HG02623 (cell line): ENCODE results near the gene SIDT1.

Source experiments
- ATAC-seq: cut with Tn5 transposase; IDR thresholded peaks from one replicate; pipeline ENCODE4 v1.9.1; 2021; ENCODE audit warnings: moderate library complexity; ENCODE audit not compliant: unreplicated experiment

The SIDT1 gene

DNA sequence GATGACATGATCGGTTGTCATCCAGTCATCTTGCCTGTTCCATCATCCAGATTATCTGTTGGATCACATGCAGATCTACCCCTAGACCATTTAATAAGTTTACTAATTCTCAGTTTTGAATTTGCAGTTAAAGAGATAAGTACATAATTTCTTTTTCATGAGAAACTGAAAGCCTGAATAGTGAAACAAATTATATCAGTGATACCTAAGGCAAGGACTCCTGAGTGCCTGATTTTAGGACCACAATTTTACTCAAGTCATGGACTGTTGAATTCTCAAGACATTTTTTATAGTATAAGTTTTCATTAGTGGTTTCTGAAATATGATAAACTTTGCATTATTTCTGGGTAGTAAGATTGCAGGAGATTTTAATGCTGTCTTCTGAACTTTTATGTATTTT lies 13.2 kb downstream of the SIDT1 start:
- no peak for ATAC-seq

DNA sequence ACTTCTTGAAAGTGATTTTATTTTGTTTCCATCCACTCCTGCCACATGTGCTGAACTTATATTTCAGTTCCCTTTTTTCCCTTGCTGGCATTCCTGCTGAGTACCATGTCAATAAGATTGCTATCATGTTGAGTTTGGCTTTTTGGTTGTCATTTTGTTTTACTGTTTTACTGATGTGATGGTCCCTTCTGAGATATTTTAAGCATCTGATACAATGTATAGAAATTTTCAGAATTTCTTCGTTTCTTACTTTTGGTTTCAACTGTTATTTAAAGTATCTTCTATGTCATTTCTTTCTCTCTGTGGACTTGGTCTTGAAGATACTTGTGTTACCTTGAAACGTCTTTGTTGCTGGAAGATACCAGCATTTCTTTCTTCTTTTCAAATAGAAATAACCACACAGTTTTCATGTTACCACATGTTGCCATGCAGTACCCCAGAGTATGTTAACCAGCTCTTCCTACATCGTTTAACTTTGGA lies 14.1 kb downstream of the SIDT1 start:
- ATAC-seq, result peak; percentile 85

DNA sequence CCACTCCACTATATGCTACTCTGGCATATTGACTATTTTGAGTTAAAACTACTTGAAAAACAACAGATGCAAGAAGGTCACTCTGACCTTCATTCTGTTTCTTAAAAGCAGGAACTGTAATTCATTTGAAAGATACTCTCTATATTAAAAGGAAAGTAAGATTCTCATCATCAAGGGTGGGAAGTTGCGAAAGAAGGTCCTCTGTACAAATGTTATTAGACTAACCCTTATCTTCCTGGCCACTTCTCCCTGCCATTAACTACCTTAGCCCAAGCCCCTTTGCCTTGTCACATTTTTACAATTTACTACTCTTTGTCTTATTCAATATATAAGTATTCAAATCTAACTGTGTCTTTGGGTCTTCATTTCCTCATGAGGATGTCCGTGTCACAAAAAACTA lies 16.1 kb downstream of the SIDT1 start:
- no peak for ATAC-seq

DNA sequence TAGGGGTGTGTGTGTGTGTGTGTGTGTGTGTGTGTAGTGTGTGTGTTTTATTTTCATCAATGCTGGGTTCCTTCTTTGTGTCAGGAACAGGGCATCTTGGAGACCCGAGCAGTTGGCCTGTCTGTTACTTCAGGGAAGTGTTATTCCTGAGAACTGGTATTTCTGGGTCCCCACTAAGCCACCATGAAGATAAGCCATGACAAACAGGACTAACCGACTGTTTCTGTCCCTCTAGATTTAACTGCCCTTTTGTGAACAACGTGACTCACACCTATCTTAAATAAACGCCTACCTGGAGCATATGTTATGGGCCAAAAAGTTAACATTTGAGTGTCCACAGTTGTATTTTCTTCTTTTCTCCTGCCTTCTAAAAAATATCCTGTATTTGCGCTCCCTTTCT lies 19.5 kb downstream of the SIDT1 start:
- no peak for ATAC-seq

DNA sequence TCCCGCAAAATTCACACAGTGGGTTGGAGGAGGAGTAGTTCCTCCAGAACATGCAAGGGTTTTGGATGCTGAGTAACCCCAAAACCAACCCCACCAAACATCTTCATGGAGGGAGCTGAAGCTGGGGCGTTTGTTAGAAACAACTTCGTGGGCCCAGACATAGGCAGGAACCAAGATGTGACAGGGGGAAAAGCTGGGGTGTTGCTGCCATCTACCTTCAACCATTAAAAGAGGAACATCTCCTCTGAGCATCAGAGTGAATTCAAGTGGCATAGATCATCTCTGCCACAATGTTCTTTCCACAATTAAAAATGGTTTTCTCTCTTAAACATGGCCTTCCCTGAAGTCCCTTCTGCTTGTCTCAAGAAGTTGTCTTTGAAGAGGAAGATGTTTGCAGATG lies 20.5 kb downstream of the SIDT1 start:
- no peak for ATAC-seq

DNA sequence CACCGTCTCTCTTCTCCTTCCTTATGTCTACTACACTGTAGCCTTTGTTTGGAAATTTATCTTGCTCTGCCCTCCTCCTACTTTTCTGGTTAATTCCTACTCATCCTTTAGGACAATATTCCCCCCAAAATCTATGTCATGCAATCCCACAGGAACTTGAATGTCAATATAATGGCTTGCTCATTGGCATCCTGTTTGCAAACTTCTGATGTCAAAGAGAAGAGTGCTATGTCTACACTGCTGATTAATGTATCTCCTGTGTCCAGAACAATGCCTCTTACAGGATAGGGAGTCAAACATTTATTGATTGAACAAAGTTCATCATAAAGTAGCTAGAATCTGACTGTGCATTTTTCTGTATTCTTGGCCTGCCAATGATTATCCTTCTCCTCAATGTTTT lies 22.8 kb downstream of the SIDT1 start:
- ATAC-seq, result no peak

DNA sequence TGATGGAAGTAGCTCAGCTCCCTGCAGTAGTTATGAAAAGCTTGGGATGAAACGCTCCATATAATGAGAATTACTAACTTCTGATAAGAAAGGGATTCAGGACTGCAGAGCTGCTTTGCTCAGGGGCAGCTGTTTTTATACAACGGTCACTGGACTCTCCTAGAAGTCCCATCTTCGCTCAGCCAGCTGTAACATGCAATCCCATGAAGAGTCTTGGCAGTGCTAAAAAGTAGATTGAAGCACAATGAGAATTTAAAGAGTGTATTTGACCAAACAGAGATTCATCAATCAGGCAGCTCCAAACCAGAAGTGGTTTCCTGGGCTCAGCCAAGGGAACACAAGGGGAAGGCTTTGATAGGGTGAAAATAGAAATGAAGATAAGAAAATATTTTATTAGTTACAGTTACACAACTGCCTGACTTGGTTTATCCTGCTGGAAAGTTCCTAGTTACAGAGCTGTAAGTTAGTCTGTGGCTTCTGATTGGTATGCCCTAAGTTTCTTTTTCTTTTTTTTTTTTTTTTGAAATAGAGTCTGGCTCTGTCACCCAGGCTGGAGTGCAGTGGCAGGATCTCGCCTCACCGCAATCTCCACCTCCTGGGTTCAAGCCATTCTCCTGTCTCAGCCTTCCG lies 24.1 kb downstream of the SIDT1 start:
- ATAC-seq, result no peak

DNA sequence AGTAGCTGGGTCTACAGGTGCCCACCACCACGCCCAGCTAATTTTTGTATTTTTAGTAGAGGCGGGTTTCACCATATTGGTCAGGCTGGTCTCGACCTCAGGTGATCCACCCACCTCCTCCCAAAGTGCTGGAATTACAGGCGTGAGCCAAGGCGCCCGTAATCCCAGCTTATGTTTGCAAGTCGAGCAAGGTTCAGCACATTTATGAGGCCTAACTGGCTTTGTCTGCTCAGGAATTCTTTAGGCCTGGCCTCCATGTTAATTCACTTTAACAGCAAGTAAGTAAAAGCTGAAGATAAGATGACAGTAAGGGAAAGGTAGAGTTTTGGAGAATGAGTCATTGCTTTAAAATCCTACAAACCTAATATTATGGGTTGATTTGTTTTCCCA lies 24.6 kb downstream of the SIDT1 start:
- ATAC-seq, result no peak

DNA sequence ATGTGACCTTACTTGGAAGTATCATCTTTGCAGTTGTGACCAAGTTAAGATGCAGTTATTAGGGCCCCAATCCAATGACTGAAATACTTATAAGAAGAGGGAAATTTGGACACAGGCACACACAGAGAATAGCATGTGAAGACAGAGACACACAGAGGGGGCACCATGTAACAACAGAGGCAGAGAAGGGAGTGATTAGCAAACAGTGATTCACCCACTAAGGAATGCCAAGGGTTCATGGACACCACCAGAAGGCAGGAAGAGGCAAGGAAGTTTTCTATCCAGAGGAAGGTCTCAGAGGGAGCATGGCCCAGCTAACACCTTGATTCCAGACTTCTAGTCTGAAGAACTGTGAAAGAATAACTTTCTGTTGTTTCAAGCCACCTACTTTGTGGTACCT lies 25.0 kb downstream of the SIDT1 start:
- ATAC-seq, result no peak

DNA sequence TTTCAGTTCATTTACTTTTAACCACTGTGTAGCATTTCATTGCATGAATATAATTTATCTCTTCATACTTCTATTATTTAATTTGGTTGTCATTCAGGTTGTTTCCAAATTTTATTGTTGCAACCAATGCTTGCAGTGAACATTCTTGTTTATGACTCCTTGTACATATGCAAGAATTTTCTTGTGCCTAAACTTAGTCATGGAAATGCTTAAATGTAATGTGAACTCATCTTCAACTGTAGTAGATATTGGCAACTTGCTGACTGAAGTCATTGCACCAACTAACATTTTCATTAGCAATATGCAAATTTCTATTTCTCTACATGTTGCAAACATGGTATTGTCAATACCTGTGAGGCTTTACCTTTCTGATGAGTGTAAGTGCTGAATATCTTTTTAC lies 26.7 kb downstream of the SIDT1 start:
- no peak for ATAC-seq

DNA sequence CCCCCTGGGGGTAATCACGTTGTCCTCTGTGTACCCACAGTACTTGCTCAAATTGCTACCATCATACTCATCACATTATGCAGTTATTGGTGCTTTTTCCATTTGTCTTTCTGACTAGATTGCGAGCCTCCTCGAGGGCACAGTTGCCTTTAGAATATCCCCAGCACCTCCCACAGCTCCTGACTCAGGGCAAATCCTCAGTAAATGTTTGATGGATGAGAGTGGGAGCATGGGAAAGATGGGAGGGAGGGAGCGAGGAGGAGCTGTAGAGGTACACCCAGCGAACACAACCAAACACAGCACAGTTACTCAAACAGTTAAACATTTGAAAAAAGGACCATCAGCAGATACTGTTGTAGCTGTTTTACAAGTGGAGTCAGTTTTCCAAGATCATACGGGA lies 27.9 kb downstream of the SIDT1 start:
- ATAC-seq, result no peak

DNA sequence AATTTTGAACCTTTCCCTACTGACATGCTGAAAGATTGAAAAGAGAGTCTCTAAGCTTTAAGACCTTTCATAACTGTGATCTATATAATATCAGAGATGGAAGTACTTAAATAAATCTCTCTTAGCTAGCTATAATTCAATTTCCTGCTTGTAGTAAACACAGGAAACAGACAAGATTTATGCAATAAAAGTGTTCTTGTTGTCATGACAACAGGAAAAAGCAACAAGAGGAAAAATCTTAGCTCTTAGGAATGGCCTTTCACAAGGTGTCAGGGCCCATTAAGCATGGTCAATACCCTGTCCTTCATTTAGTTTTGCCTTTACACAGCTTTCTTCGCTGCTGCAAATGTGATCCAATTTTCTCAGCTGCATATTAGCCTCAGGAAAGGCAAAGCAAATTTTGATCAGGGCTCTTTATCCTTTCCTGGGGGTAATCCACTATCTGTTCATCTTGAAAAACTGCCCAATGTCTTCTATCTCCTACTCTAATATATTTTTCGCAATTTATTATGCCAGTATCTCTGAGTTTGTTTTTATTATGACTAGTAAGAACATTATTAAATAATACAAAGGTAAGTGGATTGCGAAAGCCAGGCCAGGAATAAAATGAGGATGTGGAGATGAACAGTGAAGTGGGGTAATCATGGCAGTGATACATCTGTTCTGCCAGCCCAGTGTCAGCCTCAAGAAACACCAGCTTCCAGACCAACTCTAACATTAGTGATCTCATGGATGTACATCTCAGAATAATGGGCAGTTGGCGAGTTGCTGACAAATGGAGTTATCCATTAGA lies 28.7 kb downstream of the SIDT1 start:
- ATAC-seq, result no peak

DNA sequence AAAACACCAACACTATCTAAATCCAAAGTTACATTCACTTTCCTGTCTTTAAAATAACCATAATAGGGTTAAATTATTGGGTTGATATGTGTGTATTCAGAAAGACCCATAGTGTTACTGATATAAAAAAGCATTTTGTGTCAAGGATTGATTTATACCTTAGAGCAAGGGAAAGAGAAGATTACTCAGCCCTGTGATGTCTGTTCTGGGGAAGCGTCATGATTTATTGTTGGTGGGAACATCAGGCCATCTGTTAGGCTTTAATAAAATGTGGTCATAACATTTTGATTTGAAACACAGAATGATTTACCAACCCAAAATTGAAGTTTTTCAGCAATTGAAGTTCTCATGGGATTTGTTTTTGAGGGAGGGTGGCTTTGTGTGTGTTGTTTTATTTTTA lies 33.2 kb downstream of the SIDT1 start:
- no peak for ATAC-seq

DNA sequence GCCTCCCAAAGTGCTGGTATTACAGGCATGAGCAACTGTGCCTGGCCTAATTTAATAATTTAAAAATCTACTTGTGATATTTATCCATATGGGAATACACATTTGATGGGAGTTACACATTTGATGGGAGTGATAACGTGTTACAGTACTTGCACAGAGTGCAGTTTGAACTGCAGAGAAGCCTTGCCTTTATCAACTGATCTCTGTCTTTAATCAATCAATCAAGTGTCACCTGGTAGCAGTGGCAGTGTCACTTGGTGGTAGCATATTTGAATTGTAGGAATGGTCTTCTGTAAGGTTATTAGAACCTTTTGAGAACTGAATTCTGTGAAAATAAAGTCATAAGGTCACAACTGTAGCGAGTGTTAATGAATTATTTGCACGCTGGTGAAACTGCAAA lies 37.8 kb downstream of the SIDT1 start:
- no peak for ATAC-seq

DNA sequence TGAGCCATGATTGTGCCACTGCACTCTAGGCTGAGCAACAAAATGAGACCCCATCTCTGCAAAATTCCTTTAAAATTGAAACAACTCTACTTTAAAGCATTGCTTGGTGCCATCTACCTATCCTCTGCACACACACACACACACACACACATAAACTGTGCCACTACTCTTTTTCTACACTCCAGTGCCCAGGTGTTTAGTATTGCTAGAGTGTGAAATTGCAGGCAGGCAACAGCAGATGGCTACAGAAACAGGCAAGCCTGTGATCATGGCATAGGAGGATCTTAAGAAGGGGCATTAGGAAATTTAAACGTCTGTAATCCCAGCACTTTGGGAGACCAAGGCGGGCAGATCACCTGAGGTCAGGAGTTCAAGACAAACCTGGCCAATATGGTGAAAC lies 39.0 kb downstream of the SIDT1 start:
- no peak for ATAC-seq

DNA sequence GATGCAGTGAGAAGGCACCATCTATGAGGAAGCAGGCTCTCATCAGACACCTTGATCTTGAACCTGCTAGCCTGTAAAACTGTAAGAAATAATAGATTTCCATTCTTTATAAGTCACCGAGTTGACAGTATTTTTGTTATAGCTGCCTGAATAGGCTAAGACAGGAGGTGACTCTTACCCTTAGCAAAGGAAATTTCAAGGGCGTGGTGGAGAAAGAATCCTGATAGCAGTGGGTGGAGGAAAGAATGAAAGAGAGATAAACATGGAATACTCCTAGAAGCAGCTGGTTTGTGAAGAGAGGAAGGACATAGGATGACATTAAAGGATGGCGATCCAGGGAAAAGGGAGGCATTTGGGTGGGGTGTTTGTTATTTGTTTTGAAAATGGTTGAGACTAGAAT lies 41.4 kb downstream of the SIDT1 start:
- ATAC-seq, result no peak

DNA sequence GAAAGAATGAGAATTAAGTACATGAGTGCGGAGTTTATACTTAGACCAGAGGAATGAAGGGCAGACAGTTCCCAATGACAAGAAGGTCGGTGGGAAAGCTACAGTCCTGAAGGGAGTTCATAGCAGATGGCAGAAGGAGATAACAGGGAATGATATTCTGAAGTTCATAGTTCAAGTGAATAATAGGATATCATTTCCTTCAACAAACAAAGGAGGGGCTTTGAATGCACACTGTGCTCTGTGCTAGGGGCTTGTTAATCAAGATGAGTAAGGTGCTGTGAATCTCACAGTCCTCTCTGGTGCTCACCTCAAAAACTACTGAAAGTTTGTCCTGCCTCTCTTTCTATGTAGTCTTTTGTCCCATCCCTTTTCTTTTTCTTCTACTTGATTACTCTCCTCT lies 41.9 kb downstream of the SIDT1 start:
- ATAC-seq, result no peak

DNA sequence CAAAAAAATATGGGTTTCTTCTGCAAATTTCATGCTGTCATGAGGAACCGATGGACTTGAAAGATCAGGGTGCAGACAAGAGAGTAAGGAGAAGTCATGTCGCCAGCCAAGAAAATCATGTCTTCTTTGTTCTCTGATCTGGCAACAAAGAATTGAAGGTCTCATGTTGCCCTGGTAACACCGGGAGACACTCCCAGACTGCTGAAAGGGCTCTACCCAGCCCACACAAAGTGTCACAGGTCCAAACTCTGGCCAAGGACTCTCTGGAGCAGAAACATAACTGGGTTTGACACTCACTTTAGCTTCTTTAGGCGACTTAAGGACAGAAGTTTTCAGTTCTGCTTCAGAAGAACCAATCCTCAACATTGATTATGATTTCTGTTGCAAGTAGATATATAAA lies 42.9 kb downstream of the SIDT1 start:
- ATAC-seq, result no peak

DNA sequence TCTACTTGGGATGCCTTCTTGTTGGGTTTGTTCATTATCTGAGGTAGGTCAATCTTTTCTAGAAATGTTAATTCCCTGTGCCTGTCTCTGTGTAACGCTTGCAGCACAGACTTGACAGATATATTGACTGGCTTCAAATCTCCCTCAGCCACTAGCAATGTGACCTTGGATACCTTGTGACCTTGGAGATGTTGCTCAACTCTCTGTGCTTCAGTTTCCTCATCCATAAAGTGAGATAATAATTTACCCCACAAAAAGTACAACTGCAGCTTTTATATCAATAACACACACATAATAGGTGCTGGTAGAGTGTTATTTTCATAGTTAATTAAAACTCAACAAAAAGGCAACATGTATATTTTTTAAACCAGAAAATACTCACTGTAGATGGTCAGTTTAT lies 52.9 kb downstream of the SIDT1 start:
- ATAC-seq, result no peak

DNA sequence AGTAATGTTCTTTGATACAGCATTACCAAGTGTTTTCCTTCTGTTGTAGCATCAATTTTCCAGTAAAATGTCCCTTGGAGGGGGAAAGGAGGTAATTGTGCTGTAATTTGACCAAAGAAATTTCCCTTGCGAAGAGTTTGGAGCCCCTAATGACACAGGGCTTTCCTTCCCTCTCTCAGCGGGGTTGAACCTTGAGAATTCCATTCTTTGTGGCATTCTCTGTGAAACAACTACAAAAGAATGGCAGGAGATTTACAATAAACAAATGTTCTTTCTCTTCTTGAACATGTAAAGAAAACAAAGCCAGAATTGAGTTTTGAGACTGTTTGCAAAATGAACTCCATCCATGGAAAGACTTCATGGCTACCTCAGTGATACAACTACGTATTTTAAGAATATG lies 53.4 kb downstream of the SIDT1 start:
- ATAC-seq, result no peak

DNA sequence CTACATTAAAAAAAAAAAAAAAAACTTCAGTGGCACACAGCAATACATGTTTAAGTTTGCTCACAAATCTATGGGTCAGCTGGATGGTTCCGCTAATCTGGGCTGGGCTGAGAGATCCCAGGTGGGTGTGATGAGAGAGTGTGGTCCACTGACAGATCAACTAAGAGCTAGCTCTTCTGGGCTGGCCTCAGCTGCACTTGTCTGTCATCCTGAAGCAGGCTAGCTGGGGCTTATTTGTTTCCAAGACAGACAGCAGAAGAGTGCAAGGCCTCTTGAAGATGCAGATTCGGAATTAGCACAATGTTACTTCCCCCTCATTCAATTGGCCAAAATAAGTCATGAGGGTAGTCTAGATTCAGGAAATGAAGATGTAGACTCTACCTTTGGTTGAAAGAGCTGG lies 56.5 kb downstream of the SIDT1 start:
- no peak for ATAC-seq

DNA sequence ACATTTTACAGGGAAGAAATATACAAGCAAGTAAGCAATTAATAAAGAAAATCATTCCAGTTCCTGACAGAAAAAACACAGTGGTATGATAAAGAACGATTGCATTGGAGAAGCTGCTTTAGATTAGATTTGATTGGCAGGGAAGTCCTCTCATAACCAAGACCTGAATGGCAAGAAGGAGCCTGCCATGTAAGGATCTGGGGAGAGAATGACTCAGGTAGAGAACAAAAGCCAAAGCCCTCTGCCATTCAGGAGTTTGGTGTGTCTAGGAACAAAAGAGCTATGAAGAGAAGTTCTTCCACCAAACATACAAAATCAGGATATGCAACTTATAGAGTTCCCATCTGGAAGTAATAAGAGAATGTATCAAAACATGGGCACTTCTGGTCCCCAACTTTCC lies 57.6 kb downstream of the SIDT1 start:
- ATAC-seq, result no peak

DNA sequence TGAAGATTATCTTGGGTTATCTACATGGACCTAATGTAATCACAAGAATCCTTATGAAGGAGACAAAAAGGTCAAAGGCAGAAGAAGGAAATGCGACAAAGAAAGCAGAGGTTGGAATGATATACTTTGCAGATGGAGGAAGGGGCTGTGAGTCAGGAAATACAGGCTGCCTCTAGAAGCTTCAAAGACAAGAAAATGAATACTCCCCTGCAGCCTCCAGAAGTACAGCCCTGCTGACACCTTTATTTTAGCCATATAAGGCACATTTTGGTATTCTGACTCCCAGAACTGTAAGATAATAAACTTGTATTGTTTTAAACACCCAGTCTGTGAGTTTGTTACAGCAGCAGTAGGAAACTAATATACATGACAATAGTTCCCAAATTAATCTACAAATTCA lies 58.6 kb downstream of the SIDT1 start:
- no peak for ATAC-seq
